OCI-LY1 (cell line): Measurements from ENCODE around the gene MEIS1.

Experiments used
- H2AFZ ChIP-seq: fragments of 200-600 bp; sonication (generic), shearing (Covaris generic); 2 replicates; pipeline ENCODE4 v1.6.0; 2014; ENCODE audit warnings: antibody characterized with exemption, mild to moderate bottlenecking, low read length
- H3F3A ChIP-seq: fragments of 200-600 bp; sonication (generic), shearing (Covaris generic); 2 replicates; pipeline ENCODE4 v1.6.0; 2014; ENCODE audit warnings: mild to moderate bottlenecking, antibody characterized with exemption, low read length, moderate library complexity; ENCODE audit not compliant: insufficient read depth
- H3K27ac ChIP-seq: fragments of 200-600 bp; sonication (generic); 2 replicates; pipeline ENCODE4 v1.5.1; 2014; ENCODE audit warnings: low read length, mixed run types, mild to moderate bottlenecking, low read depth; ENCODE audit not compliant: poor library complexity, severe bottlenecking
- H3K27me3 ChIP-seq: fragments of 200-600 bp; sonication (generic); 2 replicates; pipeline ENCODE4 v1.6.0; 2014; ENCODE audit warnings: antibody characterized with exemption, mild to moderate bottlenecking, low read length, moderate library complexity; ENCODE audit not compliant: insufficient read depth
- H3K36me3 ChIP-seq: fragments of 200-600 bp; sonication (generic); 2 replicates; pipeline ENCODE4 v1.6.1; 2014; ENCODE audit warnings: mild to moderate bottlenecking, antibody characterized with exemption, low read length, moderate library complexity, mixed read lengths; ENCODE audit not compliant: insufficient read depth
- H3K4me1 ChIP-seq: fragments of 200-600 bp; sonication (generic); 2 replicates; pipeline ENCODE4 v1.5.1; 2014; ENCODE audit warnings: mild to moderate bottlenecking, low read length, moderate library complexity; ENCODE audit not compliant: insufficient read depth, severe bottlenecking
- H3K4me2 ChIP-seq: fragments of 200-600 bp; sonication (generic), shearing (Covaris generic); 2 replicates; pipeline ENCODE4 v1.6.1; 2014; ENCODE audit warnings: low read length
- H3K4me3 ChIP-seq: fragments of 200-600 bp; sonication (generic); 2 replicates; pipeline ENCODE4 v1.5.1; 2014; ENCODE audit warnings: low read length, low read depth, mild to moderate bottlenecking, mixed read lengths; ENCODE audit not compliant: poor library complexity, severe bottlenecking
- H3K79me2 ChIP-seq: fragments of 200-600 bp; shearing (Covaris generic); 2 replicates; pipeline ENCODE4 v1.6.1; 2016; ENCODE audit warnings: mixed run types, low read length, mixed read lengths; ENCODE audit not compliant: insufficient read depth
- H3K9ac ChIP-seq: fragments of 200-600 bp; sonication (generic), shearing (Covaris generic); 2 replicates; pipeline ENCODE4 v1.6.1; 2014; ENCODE audit warnings: mild to moderate bottlenecking, low read length, mixed read lengths
- H3K9me2 ChIP-seq: fragments of 200-600 bp; sonication (generic), shearing (Covaris generic); 2 replicates; pipeline ENCODE4 v1.6.1; 2014; ENCODE audit warnings: low read depth, mild to moderate bottlenecking, low read length, mixed read lengths
- H3K9me3 ChIP-seq: fragments of 200-600 bp; shearing (Covaris generic); 2 replicates; pipeline ENCODE4 v1.6.1; 2014; ENCODE audit warnings: low read length, mixed read lengths
- H4K20me1 ChIP-seq: fragments of 200-600 bp; sonication (generic), shearing (Covaris generic); 2 replicates; pipeline ENCODE4 v1.6.0; 2016; ENCODE audit warnings: mild to moderate bottlenecking, low read length; ENCODE audit not compliant: insufficient read depth
- EZH2 ChIP-seq: fragments of 200-600 bp; sonication (generic), shearing (Covaris generic); IDR thresholded peaks from 2 replicates; pipeline ENCODE4 v1.8.0; 2017; ENCODE audit warnings: borderline replicate concordance, mixed run types, mild to moderate bottlenecking, antibody characterized with exemption, low read length, moderate library complexity, mixed read lengths
- TF ChIP-seq, protein P1 (sequence below): fragments of 200-600 bp; sonication (generic), shearing (Covaris generic); IDR thresholded peaks from 2 replicates; pipeline ENCODE4 v1.5.1; 2017; ENCODE audit warnings: mild to moderate bottlenecking, antibody characterized with exemption, low read length, moderate library complexity, mixed read lengths

The MEIS1 gene

DNA sequence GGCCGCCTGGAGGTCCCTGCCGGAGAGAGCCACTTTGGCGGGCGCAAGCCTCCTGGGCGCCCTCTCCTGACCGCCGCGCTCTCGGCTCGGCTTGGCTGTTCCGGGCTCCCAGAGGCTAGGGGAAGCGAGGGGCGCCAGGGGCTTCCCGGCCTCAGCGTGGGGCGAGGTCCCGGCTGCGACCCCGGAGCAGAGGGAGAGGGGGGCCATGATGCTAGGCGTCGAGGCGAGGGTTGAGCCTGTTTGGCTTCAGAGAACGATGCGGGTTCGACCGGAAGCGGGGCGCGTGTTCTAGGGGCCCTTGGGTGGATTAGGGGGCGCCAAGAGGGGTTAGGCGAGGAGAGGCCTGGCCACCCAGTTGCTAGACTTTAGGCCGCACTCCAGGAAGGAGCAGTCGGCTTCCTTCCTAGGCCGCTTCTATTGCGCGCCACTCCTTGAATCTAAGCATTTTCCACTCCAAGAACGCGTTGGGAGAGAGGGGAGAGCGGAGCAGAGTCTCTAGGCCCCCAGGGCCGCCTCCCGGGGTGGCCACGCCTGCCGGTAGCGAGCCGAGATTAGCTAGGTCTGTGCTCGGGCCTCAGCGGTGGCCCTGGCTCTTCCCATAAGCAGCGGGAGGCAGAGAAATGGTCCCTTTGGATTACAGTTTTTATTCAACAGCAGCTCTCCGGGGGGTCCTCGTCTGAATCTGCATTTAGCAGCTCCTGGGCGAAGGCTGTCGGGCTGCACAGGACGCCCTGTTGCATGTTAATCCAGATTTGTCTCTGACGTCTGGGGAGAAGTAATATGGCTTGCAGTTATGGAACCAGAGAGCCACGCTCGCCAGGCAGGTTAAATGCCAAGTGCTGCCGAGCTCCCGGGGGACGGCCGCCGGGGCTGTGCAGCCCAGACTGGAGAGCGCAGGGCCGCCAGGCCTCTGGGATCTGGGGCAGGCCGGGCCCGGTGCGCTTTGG lies 11.3 kb downstream of the MEIS1 start:
- Histone ChIP-seq H3F3A (no peaks in the 10 kb centered on the region), H3K79me2 (no peaks in the 10 kb centered on the region), H3K4me2 (no peak overlapping the region), H4K20me1 (no peaks in the 10 kb centered on the region), H3K9me3 (no peaks in the 10 kb centered on the region), H3K27ac (no peak overlapping the region), H3K9ac (no peak overlapping the region), H3K4me1 (no peaks in the 10 kb centered on the region), H3K36me3 (no peaks in the 10 kb centered on the region), H3K27me3 (no peaks in the 10 kb centered on the region), H3K9me2 (no peaks in the 10 kb centered on the region), H3K4me3 (no peak overlapping the region), H2AFZ (no peak overlapping the region)
- no peak for TF ChIP-seq EZH2
- TF ChIP-seq, protein P1, sequence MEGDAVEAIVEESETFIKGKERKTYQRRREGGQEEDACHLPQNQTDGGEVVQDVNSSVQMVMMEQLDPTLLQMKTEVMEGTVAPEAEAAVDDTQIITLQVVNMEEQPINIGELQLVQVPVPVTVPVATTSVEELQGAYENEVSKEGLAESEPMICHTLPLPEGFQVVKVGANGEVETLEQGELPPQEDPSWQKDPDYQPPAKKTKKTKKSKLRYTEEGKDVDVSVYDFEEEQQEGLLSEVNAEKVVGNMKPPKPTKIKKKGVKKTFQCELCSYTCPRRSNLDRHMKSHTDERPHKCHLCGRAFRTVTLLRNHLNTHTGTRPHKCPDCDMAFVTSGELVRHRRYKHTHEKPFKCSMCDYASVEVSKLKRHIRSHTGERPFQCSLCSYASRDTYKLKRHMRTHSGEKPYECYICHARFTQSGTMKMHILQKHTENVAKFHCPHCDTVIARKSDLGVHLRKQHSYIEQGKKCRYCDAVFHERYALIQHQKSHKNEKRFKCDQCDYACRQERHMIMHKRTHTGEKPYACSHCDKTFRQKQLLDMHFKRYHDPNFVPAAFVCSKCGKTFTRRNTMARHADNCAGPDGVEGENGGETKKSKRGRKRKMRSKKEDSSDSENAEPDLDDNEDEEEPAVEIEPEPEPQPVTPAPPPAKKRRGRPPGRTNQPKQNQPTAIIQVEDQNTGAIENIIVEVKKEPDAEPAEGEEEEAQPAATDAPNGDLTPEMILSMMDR = no peak

DNA sequence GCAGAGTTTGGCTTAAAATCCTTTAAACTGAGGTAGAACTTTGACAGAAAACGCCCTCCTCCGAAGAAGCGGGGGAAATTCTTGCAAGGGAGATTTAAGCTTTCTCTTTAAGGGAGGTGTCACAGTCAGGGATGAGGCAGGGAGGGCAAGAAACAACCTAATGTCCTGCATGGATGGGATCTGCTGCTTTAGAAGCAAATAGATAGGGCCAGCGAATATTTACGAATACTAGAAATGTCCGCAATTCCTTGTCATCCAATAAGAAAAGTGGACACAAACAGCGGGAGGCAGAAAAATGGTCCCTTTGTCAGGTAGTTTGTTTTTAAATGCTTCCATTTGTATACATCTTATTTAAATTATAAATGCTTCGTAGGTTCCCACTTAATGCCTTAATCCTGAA lies 12.0 kb downstream of the MEIS1 start:
- Histone ChIP-seq H3K36me3 (no peaks in the 10 kb centered on the region), H3K27ac (no peak overlapping the region), H3K4me2 (no peak overlapping the region), H3K4me3 (no peak overlapping the region), H3K27me3 (no peaks in the 10 kb centered on the region), H3F3A (no peaks in the 10 kb centered on the region), H2AFZ (no peak overlapping the region), H3K9me2 (no peaks in the 10 kb centered on the region), H3K9ac (no peak overlapping the region), H4K20me1 (no peaks in the 10 kb centered on the region), H3K9me3 (no peaks in the 10 kb centered on the region), H3K4me1 (no peaks in the 10 kb centered on the region), H3K79me2 (no peaks in the 10 kb centered on the region)
- TF ChIP-seq EZH2 = no peak
- TF ChIP-seq, protein P1 = no peak

DNA sequence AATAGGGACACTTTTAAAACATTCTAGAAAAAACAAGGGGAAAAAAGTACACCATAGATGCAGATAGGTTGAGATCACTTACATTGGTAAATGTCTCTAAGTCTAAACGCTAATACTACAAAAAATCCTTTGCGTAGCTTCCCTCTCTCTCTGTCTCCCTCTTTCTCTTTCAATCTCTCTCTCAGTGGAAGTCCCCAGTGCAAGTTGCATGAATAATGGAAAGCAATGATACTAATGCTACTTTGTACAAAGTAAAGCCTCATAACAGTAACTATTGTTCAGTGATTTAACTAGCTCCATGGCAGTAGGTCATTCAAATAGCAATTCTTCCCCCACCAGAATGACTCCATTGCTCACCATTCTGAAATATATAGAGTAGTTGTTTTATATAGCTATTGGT lies 12.8 kb downstream of the MEIS1 start:
- Histone ChIP-seq H3K4me2 (no peak overlapping the region), H3K4me1 (no peaks in the 10 kb centered on the region), H3K36me3 (no peaks in the 10 kb centered on the region), H3K27me3 (no peaks in the 10 kb centered on the region), H3K79me2 (no peaks in the 10 kb centered on the region), H3K27ac (no peak overlapping the region), H3K9me2 (no peaks in the 10 kb centered on the region), H3F3A (no peaks in the 10 kb centered on the region), H3K4me3 (no peak overlapping the region), H2AFZ (no peak overlapping the region), H4K20me1 (no peaks in the 10 kb centered on the region), H3K9ac (no peak overlapping the region), H3K9me3 (no peaks in the 10 kb centered on the region)
- TF ChIP-seq, protein P1 = no peak
- no peak for TF ChIP-seq EZH2
